ENCODE results near the gene FXYD4.

DNA sequence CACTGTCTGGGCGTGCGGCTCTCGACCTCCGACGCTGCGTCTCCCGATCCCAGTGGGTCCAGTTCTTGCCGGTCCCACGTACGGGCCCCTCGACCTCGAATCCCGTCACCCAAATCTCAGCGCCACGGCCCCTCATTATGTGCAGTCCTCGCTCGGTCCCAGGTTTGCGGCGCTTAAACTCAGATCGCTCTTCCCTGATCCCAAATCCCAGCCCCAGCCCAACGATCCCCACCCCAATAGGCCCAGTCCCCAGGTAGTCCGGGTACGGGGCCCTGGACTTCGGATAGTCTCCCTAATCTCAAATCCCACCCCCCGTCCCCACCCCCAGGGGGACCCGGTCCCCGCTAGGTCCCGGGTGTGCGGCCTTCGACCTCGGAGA lies 36.9 kb downstream of the FXYD4 start:
- no peak for TF ChIP-seq CTCF (conservative IDR thresholded peaks at IDR 0.05)
- no peak for TF ChIP-seq ZFX (IDR thresholded peaks at IDR 0.05)

All from C4-2B (cell line).